ENCODE data around the gene PLEKHA7.
"Not testable (repeated sequence)": the region's sequence is repeated elsewhere in the genome, so short reads cannot be mapped to it uniquely, and the experiment has no call there.

Gene PLEKHA7

DNA sequence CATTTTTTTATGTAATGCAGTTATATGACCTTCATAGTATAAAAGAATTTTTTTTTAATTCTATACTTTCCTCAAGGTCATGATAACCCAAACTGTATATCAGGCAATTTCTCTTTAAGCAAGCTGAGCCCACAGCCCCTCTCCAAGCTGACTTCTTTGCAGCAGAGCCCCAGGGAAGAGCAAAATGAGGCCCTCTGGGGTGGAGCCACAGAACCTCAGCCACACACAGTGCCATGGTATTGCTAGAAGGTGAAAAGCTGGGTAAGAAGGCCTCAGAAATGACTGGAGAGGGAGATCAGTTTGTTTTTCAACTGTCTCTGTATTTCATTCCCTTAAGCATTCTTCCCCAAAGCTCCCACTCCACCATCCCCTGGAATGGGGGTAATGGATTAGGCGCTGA is 108.8 kb downstream of the PLEKHA7 start:
- no peak for DNase-seq

DNA sequence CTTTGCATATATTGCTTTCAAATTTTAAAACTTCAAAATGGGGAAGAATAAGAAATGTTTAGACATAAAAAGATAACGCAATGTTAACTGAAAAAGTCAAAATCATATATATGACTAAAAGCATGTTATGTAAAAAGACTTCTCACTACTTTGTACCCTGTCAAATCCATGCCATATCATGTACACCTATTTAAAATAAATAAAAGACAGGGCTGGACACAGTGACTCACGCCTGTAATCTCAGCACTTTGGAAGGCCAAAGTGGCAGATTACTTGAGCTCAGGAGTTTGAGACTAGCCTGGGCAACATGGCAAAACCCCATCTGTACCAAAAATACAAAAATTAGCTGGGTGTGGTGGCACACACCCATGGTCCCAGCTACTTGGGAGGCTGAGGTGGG is 109.5 kb downstream of the PLEKHA7 start:
- DNase-seq = not testable (repeated sequence)

DNA sequence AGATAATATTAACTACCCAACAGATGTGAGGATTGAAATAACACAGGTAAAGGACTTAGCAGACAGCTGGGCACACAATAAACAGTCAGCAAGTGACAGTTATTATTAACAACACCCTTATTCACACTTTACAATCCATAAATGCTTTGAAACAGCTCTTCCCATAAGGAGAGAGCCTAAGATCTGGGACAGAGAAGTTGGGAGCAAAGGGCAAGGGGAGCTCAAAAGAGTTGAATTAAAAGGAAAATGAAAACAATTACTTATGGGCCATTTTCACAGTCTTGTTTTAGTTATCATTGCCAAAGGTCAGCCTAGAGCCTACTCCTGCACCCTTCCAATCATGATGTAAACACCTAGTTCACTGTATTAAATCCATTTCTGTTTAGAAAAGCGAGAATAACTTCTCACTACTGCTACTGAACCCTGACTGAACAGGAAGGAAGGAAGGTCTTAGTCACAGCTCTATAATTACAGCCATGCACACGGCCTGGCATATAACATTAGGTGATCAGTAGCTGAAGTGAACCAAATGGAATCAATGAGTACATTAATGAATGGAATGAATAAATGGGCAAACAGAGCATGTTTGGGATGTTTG is 111.3 kb downstream of the PLEKHA7 start:
- DNase-seq = no peak

DNA sequence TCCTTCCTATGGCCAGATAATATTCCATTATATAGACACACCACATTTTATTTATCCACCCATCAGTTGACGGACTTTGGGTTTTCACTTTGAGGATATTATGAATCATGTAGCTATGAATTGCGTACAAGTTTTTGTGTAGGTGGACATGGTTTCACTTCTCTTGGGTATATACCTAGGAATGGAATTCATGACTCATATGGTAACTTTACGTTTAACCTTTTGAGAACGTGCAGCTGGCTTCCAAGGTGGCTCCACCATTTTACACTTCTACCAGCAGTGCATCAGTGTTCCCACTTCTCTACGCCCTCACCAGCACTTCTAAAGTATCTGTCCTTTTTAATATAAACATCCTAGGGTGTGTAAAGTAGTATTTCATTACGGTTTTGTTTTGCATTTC is 112.0 kb downstream of the PLEKHA7 start:
- DNase-seq = no peak

DNA sequence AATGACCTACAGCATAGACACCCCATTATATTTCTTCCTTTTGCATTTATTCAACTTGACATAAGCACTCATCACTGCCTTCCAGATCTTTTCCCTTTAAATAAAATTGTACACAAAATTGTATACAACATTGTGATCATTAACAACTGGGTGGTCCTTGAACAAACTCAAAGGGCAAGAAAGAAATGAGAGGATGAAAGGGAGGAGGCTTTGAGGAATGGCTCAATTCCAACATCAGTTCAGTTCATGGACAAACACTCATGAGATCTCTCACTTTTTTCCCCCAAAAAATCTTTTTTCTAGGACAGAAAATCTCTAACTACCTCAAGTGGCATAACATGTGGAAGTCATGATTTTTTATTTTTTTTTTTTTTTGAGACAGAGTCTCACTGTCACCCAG is 113.7 kb downstream of the PLEKHA7 start:
- no peak for DNase-seq

DNA sequence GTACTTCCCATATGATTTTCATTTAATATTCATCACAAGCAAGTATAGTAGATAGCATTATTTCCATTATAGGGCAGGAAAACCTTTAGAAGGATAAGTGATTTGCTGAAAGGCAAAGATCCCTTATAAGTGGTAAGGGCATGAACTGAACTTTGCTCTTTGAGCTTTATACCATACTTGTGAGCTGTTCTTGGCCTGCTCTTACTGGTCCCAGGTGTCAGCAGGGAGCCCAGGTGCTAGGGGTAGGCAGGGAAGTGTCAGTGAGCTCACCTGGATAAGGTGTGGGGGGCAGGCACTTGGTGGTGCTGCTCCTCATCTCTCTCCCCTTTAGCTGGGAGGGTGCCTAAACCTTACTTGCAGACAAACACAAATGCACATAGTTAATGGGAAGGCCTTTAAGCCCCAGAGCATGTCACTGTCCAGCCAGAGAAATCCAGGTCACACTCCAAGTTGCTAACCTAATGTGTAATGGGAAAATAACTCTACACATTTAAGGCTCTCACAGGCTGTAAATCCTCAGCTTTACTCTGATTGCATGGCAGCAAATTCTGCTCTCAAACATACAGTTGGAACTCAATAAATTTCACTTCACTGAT is 114.4 kb downstream of the PLEKHA7 start:
- DNase-seq = no peak

DNA sequence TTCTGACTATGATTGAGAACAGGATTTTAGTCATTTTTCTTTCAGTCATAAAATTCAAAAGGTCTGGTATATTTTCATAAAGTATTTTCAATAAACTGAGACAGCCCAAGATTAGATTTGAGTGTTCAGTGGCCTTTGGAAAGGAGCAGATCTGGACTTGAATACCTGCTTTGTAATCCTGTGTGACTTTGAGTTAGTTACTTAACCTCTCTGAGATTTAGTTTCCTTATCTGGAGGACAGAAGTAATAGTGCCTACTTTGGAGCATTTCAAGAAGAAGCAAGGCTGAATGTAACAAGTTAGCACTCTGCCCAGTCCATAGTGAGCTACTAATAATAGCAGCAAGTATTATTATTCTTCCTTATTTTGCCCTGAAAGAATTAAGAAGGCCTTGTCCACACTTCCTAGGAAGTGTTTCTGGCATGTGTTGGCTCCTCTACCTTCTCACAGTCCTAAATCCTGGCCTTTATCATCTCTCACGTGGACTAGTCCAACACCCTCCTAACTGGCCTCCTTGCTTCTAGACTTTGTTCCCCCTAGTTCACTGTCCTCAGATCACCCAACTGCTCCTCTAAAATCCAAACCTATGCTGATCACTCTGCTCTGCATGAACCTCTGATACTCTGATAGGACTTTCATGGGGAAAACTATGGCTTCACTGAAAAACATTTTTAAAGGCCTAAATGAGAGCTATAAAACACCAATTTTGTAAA is 115.8 kb downstream of the PLEKHA7 start:
- no peak for DNase-seq

DNA sequence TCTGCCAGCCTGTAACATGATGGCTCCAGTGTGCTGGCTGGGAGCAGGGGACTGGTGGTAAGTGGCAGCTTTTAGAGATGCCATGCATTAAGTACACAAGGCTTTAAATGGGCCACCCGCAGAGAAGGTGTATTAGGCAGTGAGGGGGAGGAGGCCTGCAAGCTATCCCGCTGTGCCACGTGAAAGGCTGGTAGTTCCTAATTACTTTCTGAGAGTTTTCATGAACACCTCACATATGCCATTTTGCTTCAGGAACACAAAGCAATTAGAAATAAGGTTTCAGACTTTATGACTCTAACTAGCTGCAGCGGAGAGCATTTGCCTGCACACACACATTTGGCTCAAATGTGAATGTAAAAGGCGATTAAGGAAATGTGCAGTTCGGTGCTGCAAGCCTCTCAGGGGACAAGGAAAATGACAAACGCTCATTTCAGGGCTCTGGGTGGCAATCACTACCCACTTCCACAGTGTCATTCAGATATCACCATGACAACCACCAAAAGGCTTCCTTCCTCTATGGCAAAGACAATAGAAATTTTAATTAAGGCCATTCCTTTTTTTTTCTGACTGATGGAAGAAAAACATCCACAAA is 116.6 kb downstream of the PLEKHA7 start:
- no peak for DNase-seq

DNA sequence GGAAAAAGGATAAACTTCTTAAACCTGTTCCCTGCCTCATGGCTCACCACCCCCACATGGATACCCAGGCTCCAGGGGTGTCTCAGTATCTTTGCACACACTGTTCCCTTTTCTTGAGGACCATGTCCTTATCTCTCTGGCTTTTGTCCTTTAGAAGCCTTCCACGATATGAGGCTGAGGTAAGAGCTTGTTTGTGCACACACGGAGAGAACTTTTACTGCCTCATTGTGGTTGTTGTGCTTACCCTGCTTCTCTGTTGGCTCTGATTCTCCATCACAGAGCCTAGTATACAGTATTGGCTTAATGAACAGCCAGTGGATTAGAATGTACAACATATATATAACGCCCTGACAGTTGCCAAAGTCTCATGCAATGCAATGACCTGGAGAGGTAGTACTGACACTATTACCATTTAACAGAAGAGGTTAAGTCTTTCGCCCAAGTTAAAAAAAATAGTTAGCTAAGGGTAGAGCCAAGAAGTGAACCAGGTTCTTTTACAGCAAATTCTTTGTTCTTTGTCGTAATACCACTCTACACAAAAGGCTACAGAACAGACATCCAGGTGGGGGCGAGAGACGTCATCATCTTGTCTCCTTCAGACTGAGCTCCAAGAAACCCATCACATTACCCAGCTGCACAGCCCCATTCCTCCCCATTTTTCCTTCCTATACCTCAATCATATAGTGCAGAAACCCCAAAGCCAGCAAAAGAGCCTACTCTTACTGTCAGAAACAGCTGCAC is 117.3 kb downstream of the PLEKHA7 start:
- DNase-seq = no peak

DNA sequence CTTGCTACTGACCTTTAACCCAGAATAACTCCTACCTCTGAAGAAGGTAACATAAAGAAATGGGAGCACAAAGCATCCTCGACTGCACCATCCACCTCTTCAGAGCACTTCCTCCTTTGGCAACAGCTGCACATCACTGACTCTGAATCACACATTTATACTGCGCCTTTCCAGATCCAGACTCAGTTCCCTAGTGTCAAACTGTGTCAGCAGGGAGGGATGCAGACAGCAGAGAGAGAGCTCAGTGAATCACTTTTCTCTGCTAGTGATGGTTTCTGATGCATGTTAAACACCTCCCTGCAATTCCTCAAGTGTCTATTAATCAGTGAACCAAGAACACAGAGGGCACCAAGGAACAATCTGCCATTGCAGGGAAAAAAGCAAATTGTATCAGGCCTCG is 118.9 kb downstream of the PLEKHA7 start:
- no peak for DNase-seq

DNA sequence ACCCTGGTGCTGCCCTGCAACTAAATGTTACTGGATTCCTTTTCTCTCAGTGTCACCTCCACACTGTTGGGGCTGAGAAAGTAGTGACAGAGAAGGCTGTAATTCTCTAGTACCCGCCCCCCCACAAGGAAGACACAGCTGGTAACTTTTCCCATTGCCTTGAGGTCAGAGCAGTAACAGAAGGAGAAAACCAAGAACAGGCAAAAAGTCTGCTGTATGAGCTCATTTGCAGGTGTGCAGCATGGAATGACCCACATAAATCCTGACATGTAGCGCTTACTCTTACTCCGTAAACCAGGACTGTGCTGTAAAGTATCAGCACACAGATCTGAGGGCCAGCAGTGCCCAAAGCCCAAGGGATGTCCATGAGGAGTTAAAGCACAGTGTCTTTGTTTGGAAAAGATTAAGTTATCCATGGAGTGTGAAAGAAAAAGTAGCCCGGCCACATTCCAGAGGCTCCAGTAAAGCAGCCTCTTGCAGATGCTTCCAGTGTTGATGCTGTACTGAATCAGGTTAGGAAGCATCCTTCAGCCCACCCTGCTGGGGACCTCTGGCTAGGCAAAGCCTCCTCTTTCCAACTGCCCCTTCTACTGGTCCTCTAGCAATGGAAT is 120.7 kb downstream of the PLEKHA7 start:
- no peak for DNase-seq

DNA sequence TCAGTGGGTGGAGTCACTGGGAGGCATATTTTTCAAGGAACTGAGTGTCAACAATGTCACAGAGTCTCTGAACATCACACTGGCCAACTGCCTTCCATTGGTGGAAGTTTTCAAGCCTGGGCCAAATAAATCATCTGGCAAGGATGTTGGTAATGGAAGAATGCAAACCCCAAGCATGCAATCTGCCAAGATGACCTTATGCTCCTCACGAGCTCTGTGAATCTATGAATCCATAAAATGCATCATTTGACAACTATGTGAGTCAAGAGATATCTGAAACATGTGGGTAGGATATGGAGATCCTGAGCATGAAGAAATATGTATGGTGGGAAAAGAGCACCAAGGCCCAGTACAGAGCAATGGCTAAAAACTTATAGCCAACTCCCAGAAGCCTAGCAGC is 122.2 kb downstream of the PLEKHA7 start:
- DNase-seq = no peak

DNA sequence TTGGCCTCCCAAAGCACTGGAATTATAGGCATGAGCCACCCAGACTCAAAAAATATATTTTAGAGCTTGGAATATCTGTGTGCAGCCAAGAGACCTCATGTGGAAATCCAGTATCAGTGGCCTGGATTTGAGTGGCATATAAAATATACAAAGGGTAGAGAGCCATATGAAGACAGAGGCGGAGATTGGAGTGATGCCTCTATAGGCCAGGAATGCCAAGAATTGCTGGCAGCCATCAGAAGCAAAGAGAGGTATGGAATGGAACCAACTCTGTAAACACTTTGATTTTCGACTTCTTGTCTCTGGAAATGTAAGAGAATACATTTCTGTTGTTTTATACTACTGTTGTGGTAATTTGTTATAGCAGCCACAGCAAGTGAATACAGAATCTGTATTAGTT is 123.0 kb downstream of the PLEKHA7 start:
- no peak for DNase-seq

DNA sequence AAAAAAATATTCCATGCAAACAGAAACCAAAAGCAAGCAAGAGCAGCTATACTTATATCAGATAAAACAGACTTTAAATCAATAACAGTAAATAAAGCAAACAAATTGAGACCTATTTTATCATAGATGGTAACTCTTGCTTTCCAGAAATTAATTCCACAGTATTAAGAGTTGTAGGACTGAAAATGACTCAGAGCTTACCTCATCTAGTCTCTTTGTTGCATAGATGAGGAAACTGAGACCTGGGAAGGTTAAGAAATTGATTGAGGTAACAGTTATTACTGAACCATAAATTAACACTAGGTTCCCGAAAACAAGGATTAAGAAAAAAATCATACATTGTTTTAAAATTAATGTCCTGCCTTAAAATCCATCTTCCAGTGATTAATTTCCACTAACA is 123.8 kb downstream of the PLEKHA7 start:
- DNase-seq = no peak

DNA sequence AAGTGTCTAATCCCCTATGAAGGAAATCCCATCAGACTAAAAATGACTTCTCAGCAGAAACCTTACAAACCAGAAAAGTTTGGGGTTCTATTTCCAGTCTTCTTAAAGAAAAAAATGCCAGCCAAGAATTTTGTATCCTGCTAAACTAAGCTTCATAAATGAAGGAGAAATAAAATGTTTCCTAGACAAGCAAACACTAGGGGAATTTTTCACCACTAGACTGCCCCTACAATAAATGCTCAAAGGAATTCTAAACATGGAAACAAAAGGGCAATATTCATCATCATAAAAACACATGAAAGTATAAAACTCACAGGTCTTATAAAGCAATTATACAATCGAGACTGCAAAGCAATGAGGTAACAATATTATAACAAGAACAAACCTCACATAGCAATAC is 124.3 kb downstream of the PLEKHA7 start:
- DNase-seq = no peak

DNA sequence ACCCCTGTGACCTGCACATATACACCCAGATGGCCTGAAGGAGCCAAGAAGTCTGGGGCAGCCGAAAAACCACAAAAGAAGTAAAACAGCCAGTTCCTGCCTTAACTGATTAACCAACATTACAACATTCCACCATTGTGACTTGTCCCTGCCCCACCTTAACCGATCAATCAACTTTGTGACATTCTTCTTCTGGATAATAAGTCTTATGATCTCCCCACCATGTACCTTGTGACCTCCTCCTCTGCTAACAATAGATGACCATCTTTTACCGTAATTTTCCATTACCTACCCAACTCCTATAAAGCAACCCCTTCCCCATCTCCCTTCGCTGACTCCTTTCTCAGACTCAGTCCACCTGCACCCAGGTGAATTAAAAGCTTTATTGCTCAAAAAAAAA is 125.2 kb downstream of the PLEKHA7 start:
- DNase-seq = not testable (repeated sequence)

DNA sequence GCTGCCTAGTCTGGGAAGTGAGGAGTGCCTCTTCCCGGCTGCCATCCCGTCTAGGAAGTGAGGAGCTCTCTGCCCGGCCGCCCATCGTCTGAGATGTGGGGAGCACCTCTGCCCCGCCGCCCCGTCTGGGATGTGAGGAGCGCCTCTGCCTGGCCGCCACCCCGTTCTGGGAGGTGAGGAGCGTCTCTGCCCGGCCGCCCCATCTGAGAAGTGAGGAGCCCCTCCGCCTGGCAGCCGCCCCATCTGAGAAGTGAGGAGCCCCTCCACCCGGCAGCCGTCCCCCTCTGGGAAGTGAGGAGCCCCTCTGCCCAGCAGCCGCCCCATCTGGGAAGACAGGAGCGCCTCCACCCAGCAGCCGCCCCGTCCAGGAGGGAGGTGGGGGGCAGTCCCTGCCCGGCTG is 126.3 kb downstream of the PLEKHA7 start:
- DNase-seq = not testable (repeated sequence)

DNA sequence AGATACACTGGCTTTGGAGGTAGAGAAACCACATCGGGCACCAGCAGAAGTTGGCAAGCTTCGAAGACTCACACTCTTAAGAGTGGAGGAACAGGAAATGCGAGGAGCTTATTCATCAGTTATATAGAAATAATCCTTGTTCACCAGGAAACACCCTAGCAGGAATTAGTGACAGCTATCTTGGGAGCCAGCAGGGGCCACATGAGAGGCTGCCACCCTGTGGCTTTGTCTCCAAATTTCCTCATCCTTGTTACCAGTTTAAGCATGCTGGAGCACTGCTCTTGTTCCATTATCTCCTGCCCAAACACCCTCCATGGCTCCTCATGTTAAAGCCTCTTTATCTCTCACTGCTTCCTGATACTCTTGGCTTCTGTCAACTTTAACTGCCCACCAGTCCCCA is 131.0 kb downstream of the PLEKHA7 start:
- DNase-seq = no peak

DNA sequence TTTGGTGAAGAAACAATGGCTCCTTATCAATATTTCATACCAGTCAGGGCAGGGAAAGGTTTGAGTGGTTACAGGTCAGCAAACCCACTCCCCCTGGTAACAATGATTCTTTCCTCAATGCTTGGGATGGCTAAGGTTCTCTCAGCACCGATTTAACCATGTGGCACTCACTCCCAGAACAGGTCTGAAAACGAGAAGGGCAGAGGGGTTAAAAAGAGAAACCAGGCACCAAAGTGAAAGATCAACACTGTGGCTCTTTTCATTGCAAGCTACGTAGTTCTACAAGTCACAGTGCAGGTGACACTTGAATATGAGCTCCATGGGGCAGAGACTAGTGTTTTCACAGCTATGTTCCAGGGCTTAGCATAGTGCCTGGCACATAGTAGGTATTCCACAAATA is 132.4 kb downstream of the PLEKHA7 start:
- no peak for DNase-seq

DNA sequence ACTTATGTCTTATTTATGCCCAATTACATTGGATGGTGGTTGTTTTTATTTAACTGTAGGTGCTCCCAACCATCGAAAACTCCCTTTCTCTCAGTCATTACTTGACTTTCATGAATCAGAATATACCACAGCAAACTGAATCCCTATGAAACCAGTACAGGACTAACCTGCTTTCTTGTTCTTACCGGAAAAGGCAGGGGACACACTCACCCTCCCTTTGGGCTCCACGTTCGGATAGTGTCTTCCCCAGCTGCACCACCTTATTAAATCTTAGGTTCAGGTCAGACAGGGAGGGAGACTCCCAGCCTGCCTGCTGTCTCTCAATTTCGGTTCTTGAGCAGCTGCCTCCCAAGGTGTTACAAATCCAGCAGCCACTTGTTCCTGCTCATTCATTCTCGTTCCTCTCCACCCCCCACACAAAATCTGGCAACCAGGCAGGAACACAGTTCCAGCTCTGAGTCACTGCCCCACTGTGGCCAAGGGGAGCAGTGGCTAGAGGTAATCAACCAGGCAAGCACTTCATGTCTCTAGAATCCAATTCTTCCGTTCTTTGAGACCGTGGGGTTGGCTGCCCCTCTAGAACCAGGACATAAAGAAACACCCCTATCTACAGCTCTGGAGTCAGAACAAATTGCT is 133.0 kb downstream of the PLEKHA7 start:
- no peak for DNase-seq

DNA sequence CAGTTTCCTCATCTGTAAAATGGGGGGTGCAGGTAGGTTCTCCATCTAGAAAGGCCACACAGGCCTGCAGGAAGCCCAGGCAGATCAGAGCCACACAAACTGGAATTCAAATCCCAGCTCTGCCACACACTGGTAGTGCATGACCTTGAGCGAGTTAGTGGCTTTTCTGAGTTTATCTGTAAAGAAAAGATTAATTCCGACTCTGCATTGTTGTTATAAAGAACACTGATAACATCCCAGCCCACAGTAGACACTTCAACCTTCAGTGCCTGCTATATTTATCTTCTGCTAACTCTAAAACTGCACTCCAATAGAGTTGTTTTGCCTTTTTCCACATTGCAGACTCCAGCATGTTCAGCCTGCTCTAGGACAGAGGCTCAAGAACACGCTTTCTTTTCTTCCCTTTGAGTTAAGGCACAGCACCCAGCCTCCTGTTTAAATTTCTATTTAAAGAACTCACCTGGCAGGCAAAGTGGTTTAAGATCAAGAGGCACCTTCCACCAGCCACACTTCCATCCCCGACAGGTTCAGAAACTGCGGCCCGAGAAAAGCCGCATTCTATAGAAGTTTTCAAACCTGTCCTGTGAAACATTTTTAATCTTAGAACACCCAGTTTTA is 133.9 kb downstream of the PLEKHA7 start:
- DNase-seq = no peak

DNA sequence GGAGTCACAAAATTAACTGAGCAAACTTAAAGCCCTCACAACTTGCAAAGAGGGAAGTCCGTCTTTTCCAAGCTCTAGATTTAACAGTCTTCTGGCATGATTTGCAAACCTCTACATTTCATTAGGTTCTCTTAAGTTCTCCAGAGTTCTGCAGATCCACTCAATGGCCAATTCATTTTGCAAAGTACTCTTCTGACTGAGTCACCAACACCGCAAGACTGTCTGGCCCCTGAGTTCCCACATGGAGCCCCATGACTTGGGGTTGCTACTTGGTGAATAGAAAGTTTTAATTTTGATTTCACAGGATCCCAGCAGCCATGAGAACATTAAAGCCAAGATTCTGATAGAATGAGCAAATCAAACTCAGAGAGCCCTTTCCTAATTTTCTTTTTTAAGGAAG is 134.5 kb downstream of the PLEKHA7 start:
- DNase-seq = no peak
